B cell (primary cell): ENCODE measurements around the gene KISS1. TPM values are rescaled to one million over a fixed set of nuclear protein-coding genes. Genes with fewer than 3 reads are reported as not detected.

Experiments used
- ATAC-seq: fragments of 200-7000 bp; cut with Tn5 transposase; one replicate; pipeline ENCODE4 v1.10.0; 2021; ENCODE audit warnings: low read depth, mild to moderate bottlenecking, moderate number of reproducible peaks, moderate library complexity
- CTCF ChIA-PET: fragments of 350-600 bp; sonication (Branson Sonifier 250); formaldehyde crosslinking; loops from one replicate; lab custom pipeline; 2021; ENCODE audit warnings: antibody characterized with exemption, inconsistent platforms; lab: Charles Lee
- POLR2A ChIA-PET: fragments of 350-600 bp; sonication (Branson Sonifier 250); formaldehyde crosslinking; loops from one replicate; lab custom pipeline; 2021; ENCODE audit warnings: antibody characterized with exemption; lab: Charles Lee
- DNase-seq: peaks from one replicate; pipeline ENCODE4 v3.0.0; 2013
- H2AFZ ChIP-seq: 2 replicates; pipeline ENCODE4 v1.6.1; 2012; ENCODE audit warnings: mild to moderate bottlenecking, low read depth, low read length; ENCODE audit not compliant: insufficient read depth, poor library complexity, severe bottlenecking
- H3K27ac ChIP-seq, 2 donors: 1 replicate in 1 of 2; 2 replicates in 1 of 2; pipeline ENCODE4 v1.5.1; 2012 to 2013; ENCODE audit warnings: low read length in 2 of 2, mild to moderate bottlenecking in 2 of 2, moderate library complexity in 1 of 2
- H3K27me3 ChIP-seq, 4 experiments: fragments of 200-600 bp in 1 of 4; sonication (generic) in 1 of 4; replicated peaks in 1 of 4; 1 replicate in 2 of 4; 2 replicates in 2 of 4; pipeline versions ENCODE4 v1.6.1 to v1.7.0; 2013 to 2016; ENCODE audit warnings: low read length in 3 of 4, mild to moderate bottlenecking in 2 of 4, mixed read lengths in 1 of 4, moderate library complexity in 1 of 4; ENCODE audit not compliant: insufficient read depth in 4 of 4, control insufficient read depth in 3 of 4; ENCODE audit errors: control extremely low read depth in 1 of 4
- H3K36me3 ChIP-seq, 2 experiments: replicated peaks in 1 of 2; 1 replicate in 1 of 2; 2 replicates in 1 of 2; pipeline versions ENCODE4 v1.6.1 to v1.7.1; 2013; ENCODE audit warnings: low read length in 1 of 2; ENCODE audit not compliant: insufficient read depth in 2 of 2, control insufficient read depth in 1 of 2; ENCODE audit errors: control extremely low read depth in 1 of 2, extremely low read depth in 1 of 2
- H3K4me1 ChIP-seq, 2 donors: fragments of 200-600 bp in 1 of 2; sonication (generic) in 1 of 2; 1 replicate in 1 of 2; 2 replicates in 1 of 2; pipeline versions ENCODE4 v1.5.1 to v1.6.1; 2013 to 2017; ENCODE audit warnings: low read length in 2 of 2; ENCODE audit not compliant: control insufficient read depth in 2 of 2, insufficient read depth in 2 of 2
- H3K4me2 ChIP-seq: replicated peaks from 2 replicates; pipeline ENCODE3; 2012; ENCODE audit warnings: mild to moderate bottlenecking, low read depth, low read length; ENCODE audit not compliant: poor library complexity, severe bottlenecking
- H3K4me3 ChIP-seq, 5 experiments: fragments of 200-600 bp in 1 of 5; sonication (generic) in 1 of 5; 1 replicate in 3 of 5; 2 replicates in 2 of 5; pipeline versions ENCODE4 v1.5.1 to v1.7.0; 2011 to 2016; ENCODE audit warnings: low read length in 4 of 5, mild to moderate bottlenecking in 4 of 5, low read depth in 2 of 5, control low read depth in 1 of 5, moderate library complexity in 1 of 5; ENCODE audit not compliant: insufficient read depth in 1 of 5; ENCODE audit errors: control extremely low read depth in 1 of 5, extremely low read depth in 1 of 5
- H3K79me2 ChIP-seq: fragments of 200-600 bp; sonication (generic); one replicate; pipeline ENCODE4 v1.6.0; 2016; ENCODE audit warnings: low read length; ENCODE audit not compliant: control insufficient read depth, insufficient read depth
- H3K9ac ChIP-seq: fragments of 200-600 bp; sonication (generic); 2 replicates; pipeline ENCODE4 v1.6.1; 2017; ENCODE audit warnings: mild to moderate bottlenecking, low read length, moderate library complexity
- H3K9me3 ChIP-seq, 3 donors: one replicate each; pipeline versions ENCODE4 v1.6.1 to v1.7.1; 2013; ENCODE audit warnings: low read length in 2 of 3; ENCODE audit not compliant: control insufficient read depth in 2 of 3, insufficient read depth in 1 of 3; ENCODE audit errors: control extremely low read depth in 1 of 3
- H4K20me1 ChIP-seq: 2 replicates; pipeline ENCODE4 v1.6.0; 2012; ENCODE audit warnings: mild to moderate bottlenecking, low read length; ENCODE audit not compliant: insufficient read depth, control insufficient read depth, poor library complexity, severe bottlenecking
- H3K27ac Mint-ChIP-seq: one replicate; pipeline ENCODE4 v1.8.0; 2021; ENCODE audit warnings: mixed read lengths
- H3K27me3 Mint-ChIP-seq: one replicate; pipeline ENCODE4 v1.8.0; 2021; ENCODE audit warnings: mixed read lengths
- H3K4me1 Mint-ChIP-seq: one replicate; pipeline ENCODE4 v1.8.0; 2021; ENCODE audit warnings: mixed read lengths
- H3K4me3 Mint-ChIP-seq: one replicate; pipeline ENCODE4 v1.8.0; 2021; ENCODE audit warnings: mixed read lengths
- H3K9me3 Mint-ChIP-seq: one replicate; pipeline ENCODE4 v1.8.0; 2022; ENCODE audit warnings: mixed read lengths; ENCODE audit not compliant: insufficient read depth
- EZH2 ChIP-seq: IDR thresholded peaks from 2 replicates; pipeline ENCODE4 v1.6.1; 2012; ENCODE audit warnings: borderline replicate concordance, low read depth, mild to moderate bottlenecking, moderate library complexity, low read length; ENCODE audit not compliant: insufficient read depth, poor library complexity, severe bottlenecking
- WGBS: methylation state at CpG from one replicate; pipeline ENCODE4 v1.1.5; 2013; ENCODE audit warnings: missing lambda C conversion rate; ENCODE audit not compliant: insufficient coverage; 5-methylcytosine and 5-hydroxymethylcytosine counted together
- intact Hi-C: fragments of 100-400 bp; cut with micrococcal nuclease; formaldehyde crosslinking; loops from one replicate; pipeline ENCODE4 v1.10.0; 2022
- polyA plus RNA-seq: library from polyadenylated mRNA; depleted of rRNA; stranded (reverse); fragments of >200 nt; gene quantifications from 2 replicates; pipeline ENCODE4 v1.2.3, GENCODE V29; 2012
- total RNA-seq, 2 donors: library from RNA; stranded (reverse); fragments of 120-200 nt in 1 of 2; gene quantifications; 1 replicate in 1 of 2; 2 replicates in 1 of 2; pipeline versions ENCODE4 v1.2.3 to v1.2.4, GENCODE V29; 2013 to 2022
- TF ChIP-seq, protein P1 (sequence below): fragments of 200-600 bp; IDR thresholded peaks from one replicate; pipeline ENCODE4 v1.8.0; 2022; ENCODE audit warnings: antibody characterized with exemption, mild to moderate bottlenecking

KISS1 gene
- total and polyA plus RNA-seq, 2 donors (not counting 1 experiment from before 2014, with no cell fraction given) = not detected

DNA sequence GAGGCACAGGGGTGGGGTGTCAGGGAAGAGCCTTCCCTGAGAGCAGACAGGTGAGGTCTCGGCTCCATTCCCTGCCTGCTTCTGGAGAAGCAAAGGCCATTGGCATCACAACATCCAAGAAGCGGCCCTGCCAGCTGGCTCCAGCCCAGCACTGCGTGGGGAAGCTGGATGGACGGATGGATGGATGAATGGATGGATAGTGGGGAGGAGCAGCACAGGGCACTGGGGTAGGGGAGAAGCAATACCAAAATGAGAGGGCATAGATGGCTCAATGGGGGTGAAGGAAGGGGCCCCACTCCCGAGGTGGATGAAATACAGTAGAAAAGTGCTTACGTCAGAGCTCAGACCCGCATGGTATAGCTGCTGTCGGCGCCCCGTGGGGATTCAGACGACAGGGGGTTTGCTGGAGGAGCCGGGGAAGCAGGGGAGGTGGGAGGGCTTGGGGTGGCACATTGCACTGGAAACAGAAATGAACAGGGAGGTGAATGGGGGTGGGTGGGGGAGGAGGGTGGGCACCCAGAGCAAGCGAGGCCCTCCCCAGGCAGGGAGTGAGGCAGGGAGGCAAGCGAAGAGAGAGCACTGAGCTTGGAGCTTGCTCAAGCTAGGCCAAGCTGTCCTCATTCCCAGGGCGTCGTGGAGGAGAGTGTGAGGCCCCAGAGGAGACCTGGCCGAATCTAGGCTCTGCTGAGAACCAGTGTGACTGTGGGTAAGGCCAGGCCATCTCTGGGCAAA is 27.0 kb upstream of the KISS1 start:
- Histone ChIP-seq H3K4me2 (no peak overlapping the region), H3K79me2 (no peaks in the 10 kb centered on the region), H2AFZ (no peak overlapping the region), H3K4me1 (no peaks in the 10 kb centered on the region), H4K20me1 (no peaks in the 10 kb centered on the region), H3K27me3 (no peaks in the 10 kb centered on the region), H3K4me3 (no peak overlapping the region), H3K36me3 (no peaks in the 10 kb centered on the region), H3K9me3 (no peaks in the 10 kb centered on the region), H3K9ac (no peak overlapping the region), H3K27ac (no peak overlapping the region)
- WGBS = 95% methylated on average over 14 of the region's 17 CpGs
- Mint-ChIP-seq H3K9me3 (no peaks in the 10 kb centered on the region), H3K4me3 (no peak overlapping the region), H3K4me1 (no peaks in the 10 kb centered on the region), H3K27ac (no peak overlapping the region), H3K27me3 (peaks cover 4% of the 10 kb centered on the region)
- POLR2A ChIA-PET = no interaction called here
- intact Hi-C loops = no loop called here
- ATAC-seq (no peak), DNase-seq (no peak)
- TF ChIP-seq, protein P1, sequence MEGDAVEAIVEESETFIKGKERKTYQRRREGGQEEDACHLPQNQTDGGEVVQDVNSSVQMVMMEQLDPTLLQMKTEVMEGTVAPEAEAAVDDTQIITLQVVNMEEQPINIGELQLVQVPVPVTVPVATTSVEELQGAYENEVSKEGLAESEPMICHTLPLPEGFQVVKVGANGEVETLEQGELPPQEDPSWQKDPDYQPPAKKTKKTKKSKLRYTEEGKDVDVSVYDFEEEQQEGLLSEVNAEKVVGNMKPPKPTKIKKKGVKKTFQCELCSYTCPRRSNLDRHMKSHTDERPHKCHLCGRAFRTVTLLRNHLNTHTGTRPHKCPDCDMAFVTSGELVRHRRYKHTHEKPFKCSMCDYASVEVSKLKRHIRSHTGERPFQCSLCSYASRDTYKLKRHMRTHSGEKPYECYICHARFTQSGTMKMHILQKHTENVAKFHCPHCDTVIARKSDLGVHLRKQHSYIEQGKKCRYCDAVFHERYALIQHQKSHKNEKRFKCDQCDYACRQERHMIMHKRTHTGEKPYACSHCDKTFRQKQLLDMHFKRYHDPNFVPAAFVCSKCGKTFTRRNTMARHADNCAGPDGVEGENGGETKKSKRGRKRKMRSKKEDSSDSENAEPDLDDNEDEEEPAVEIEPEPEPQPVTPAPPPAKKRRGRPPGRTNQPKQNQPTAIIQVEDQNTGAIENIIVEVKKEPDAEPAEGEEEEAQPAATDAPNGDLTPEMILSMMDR = no peak
- TF ChIP-seq EZH2 = no peak
- CTCF ChIA-PET = no interaction called here

DNA sequence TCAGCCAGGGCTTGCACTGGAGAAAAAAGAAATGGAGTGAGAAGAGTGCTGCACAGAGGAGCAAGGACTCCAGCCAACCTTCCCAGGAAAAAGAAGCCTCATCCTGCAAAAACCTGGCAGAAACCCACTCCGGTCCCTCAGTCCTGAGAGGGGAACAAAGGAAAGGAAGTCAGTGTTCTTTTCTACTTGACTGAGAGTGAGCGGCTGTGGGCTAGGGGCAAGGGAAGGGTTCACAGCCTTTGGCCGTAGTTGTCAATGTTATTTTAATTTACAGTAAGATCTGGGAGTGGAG is 26.4 kb upstream of the KISS1 start:
- H3K9me3 ChIP-seq = no peaks in the 10 kb centered on the region
- H3K4me3 ChIP-seq = no peak overlapping the region
- no peak for ATAC-seq
- intact Hi-C loops = no loop called here
- H3K27ac ChIP-seq = no peak overlapping the region
- Mint-ChIP-seq H3K4me3 (no peak overlapping the region), H3K27ac (no peak overlapping the region), H3K9me3 (no peaks in the 10 kb centered on the region), H3K27me3 (peaks cover 4% of the 10 kb centered on the region), H3K4me1 (no peaks in the 10 kb centered on the region)
- H3K79me2 ChIP-seq = no peaks in the 10 kb centered on the region
- no peak overlapping the region for H3K9ac ChIP-seq
- H4K20me1 ChIP-seq = no peaks in the 10 kb centered on the region
- no peaks in the 10 kb centered on the region for H3K36me3 ChIP-seq
- H2AFZ ChIP-seq = no peak overlapping the region
- WGBS = 75% methylated on average over 2 of the region's 3 CpGs
- ChIA-PET CTCF (no interaction called here), POLR2A (no interaction called here)
- no peak overlapping the region for H3K4me2 ChIP-seq
- no peaks in the 10 kb centered on the region for H3K27me3 ChIP-seq
- no peaks in the 10 kb centered on the region for H3K4me1 ChIP-seq
- TF ChIP-seq EZH2 = no peak
- TF ChIP-seq, protein P1 = no peak
- no peak for DNase-seq
